HG02938 (cell line): Measurements from ENCODE around the gene NOTCH2.
A peak's percentile ranks its signal among the peaks of the same experiment; 100 is the strongest.

Experiments
- ATAC-seq: cut with Tn5 transposase; IDR thresholded peaks from one replicate; pipeline ENCODE4 v1.9.1; 2021; ENCODE audit warnings: mild to moderate bottlenecking, moderate library complexity; ENCODE audit not compliant: unreplicated experiment

Gene NOTCH2

GRCh38 chr1:119911775-119912174, 157.7 kb downstream of the NOTCH2 start:
- no peak for ATAC-seq

GRCh38 chr1:119910618-119911017, 158.8 kb downstream of the NOTCH2 start:
- no peak for ATAC-seq

GRCh38 chr1:119909890-119910596, 159.4 kb downstream of the NOTCH2 start:
- no peak for ATAC-seq

- ATAC-seq, result no peak
Measured at GRCh38 chr1:119908661-119909060, 160.8 kb downstream of the NOTCH2 start.

GRCh38 chr1:119906927-119907652, 162.4 kb downstream of the NOTCH2 start:
- ATAC-seq, result no peak

GRCh38 chr1:119903443-119903835, 166.0 kb downstream of the NOTCH2 start:
- no peak for ATAC-seq

- no peak for ATAC-seq
Measured at GRCh38 chr1:119902775-119903442, 166.6 kb downstream of the NOTCH2 start.

- no peak for ATAC-seq
Measured at GRCh38 chr1:119898981-119899720, 170.3 kb downstream of the NOTCH2 start.

GRCh38 chr1:119898530-119898929, 170.9 kb downstream of the NOTCH2 start:
- ATAC-seq, result no peak

- ATAC-seq, result no peak
Measured at GRCh38 chr1:119896303-119896702, 173.2 kb downstream of the NOTCH2 start, which contains the start of gene ADAM30. Gene ADAM30 (minus strand): TSS chr1:119896515. CDS start chr1:119896336, 179 bp downstream.

GRCh38 chr1:119895102-119895501, 174.4 kb downstream of the NOTCH2 start:
- no peak for ATAC-seq

- no peak for ATAC-seq
Measured at GRCh38 chr1:119893827-119894700, 175.4 kb downstream of the NOTCH2 start.

- no peak for ATAC-seq
Measured at GRCh38 chr1:119893238-119893791, 176.1 kb downstream of the NOTCH2 start.

- ATAC-seq, result no peak
Measured at GRCh38 chr1:119891386-119891785, 178.1 kb downstream of the NOTCH2 start.

GRCh38 chr1:119888476-119888875, 181.0 kb downstream of the NOTCH2 start:
- no peak for ATAC-seq

- no peak for ATAC-seq
Measured at GRCh38 chr1:119887427-119887826, 182.0 kb downstream of the NOTCH2 start.

- peak; percentile 52 for ATAC-seq
Measured at GRCh38 chr1:119885903-119886783, 183.3 kb downstream of the NOTCH2 start.

GRCh38 chr1:119884711-119885110, 184.8 kb downstream of the NOTCH2 start:
- no peak for ATAC-seq

- no peak for ATAC-seq
Measured at GRCh38 chr1:119883826-119884225, 185.6 kb downstream of the NOTCH2 start.
